ENCODE results near the gene HDAC4. TPM values are rescaled to one million over a fixed set of nuclear protein-coding genes. Genes with fewer than 3 reads are reported as not detected.

The HDAC4 gene
- total RNA-seq, 1 donor from 2014 or later = 12.9 TPM

GRCh38 chr2:239259173-239259572 is 141.6 kb downstream of the HDAC4 start:
- no peak for DNase-seq (ENCODE audit: low read depth in 2 of 2)

DNA sequence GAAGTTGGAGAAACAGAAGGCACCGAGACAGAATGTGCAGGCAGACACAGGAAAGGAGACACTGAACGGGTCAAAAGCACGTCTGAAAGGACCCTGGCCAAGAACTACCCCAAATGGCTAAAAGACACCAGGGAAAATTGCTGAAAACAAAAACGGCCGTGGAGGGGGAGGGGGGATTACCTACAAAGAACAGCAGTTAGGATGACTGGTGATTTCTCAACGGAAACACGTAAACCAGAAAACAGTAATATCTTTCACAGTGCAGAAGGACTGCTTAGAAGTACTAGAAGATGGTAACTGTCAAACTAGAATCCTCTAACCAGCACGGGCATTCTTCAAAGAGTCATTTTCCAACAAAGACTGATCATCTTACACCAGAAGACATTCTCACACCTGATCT is 142.6 kb downstream of the HDAC4 start:
- no peak for DNase-seq (ENCODE audit: low read depth in 2 of 2)

DNA sequence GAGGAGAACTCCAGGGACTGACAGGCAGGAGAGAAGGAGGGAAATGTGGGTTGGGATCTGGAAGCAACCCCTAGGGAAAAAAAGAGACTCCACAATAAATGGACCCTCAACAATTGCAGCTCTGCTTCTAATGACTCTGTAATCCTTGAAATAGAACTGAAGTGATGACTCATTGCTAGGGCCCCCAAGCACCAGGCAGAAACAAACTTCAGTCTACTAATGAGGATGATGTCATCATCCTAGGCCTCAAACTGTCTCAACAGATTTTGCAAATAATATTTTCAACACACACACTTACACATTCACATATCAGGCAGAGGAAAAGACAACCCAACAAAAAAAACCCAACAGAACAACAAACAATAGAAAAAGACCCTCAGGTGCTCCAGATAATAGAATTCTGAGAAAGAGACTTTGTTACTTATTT is 143.3 kb downstream of the HDAC4 start:
- peak in 1 of 2 donors; percentile 88 for DNase-seq (ENCODE audit: low read depth in 2 of 2)

- DNase-seq (ENCODE audit: low read depth in 2 of 2) = no peak
Observed at GRCh38 chr2:239256350-239256743, 144.5 kb downstream of the HDAC4 start.

- DNase-seq (ENCODE audit: low read depth in 2 of 2) = no peak
Observed at GRCh38 chr2:239255628-239256349, 145.0 kb downstream of the HDAC4 start.

DNA sequence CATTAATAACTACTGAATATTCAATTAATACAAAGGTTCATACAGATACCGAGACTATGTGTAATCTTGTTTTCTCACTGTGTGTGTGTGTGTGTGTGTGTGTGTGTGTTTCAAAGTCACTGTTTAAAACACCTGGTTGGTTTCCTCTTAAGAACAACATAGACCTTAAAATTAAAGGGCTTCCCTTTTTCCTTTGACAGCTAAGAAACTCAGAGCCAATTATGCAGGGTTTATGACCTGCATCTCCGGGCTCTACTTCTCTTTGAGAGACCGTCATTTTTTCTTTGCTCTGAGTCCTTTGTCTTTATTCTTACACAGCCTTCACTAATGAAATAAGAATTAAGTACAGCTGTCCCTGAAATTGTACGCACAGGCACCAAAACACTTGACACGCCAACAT is 145.6 kb downstream of the HDAC4 start:
- DNase-seq (ENCODE audit: low read depth in 2 of 2) = no peak

GRCh38 chr2:239253701-239254436 is 147.0 kb downstream of the HDAC4 start:
- no peak for DNase-seq (ENCODE audit: low read depth in 2 of 2)

GRCh38 chr2:239253264-239253663 is 147.6 kb downstream of the HDAC4 start:
- no peak for DNase-seq (ENCODE audit: low read depth in 2 of 2)

DNA sequence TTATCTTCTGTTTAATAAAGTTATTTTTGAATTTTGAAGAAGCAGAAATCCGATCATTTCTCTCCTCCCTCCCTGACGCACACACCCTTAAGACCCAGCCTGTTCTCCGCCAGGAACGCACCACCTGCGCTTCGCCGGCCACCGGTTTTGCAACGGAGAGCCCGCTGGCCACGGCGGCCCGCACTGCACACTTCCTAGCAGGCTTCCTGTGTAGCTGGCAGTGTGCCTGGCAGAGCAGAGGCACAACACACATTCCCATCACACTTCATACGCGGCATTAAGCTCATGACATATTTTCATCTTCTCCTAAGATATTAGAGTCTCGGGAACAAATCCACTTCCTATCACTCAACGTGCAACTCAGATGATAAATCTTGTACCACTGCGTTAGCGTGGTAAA is 148.0 kb downstream of the HDAC4 start:
- peak; percentile 87 to 90 for DNase-seq (ENCODE audit: low read depth in 2 of 2)

- DNase-seq (ENCODE audit: low read depth in 2 of 2) = no peak
Observed at GRCh38 chr2:239252393-239252792, 148.4 kb downstream of the HDAC4 start.

- DNase-seq (ENCODE audit: low read depth in 2 of 2) = no peak
Observed at GRCh38 chr2:239251971-239252370, 148.8 kb downstream of the HDAC4 start.

DNA sequence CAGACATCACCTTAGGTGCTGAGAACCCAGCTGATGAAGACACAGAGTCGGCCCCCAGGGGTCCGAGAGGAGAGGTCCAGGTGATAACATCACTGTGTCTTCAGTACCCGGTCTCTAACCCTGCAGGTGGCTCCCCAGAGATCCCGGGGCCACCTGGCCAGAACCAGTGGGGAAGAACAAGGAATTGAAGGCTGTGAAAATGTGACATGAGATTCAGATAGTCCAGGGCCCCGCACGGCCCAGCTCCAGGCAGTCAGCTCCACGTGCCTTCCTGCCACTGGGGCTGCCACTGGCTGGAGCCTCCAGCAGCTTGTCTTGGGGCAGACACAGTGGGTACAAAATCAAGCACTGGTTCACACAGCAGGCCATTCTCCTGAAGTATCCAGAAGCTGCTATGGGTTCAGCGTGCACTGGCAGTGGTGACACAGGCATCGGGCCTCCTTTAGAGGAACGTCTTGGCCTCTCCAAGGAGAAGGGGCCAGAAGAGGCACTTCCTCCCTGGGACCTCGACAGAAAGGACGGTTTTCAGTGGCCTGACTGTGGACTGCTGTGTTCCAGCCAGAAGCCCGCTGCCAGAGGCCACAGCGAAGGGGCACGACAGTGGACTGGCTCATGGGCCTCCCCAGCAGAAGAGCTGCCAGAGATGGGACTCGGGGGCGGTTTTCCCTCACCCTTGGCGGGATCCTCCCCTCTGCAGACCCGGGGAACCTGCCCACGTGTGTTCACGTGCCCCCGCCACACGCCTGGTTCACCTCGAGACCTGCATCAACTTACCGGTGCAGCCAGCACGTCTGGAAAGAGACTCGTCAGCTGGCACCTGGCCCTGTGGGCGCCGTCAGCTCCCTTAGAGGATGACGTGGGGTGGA is 150.4 kb downstream of the HDAC4 start:
- no peak for DNase-seq (ENCODE audit: low read depth in 2 of 2)

- DNase-seq (ENCODE audit: low read depth in 2 of 2) = peak; percentile 22 to 83
Observed at GRCh38 chr2:239249776-239250175, 151.0 kb downstream of the HDAC4 start.

DNA sequence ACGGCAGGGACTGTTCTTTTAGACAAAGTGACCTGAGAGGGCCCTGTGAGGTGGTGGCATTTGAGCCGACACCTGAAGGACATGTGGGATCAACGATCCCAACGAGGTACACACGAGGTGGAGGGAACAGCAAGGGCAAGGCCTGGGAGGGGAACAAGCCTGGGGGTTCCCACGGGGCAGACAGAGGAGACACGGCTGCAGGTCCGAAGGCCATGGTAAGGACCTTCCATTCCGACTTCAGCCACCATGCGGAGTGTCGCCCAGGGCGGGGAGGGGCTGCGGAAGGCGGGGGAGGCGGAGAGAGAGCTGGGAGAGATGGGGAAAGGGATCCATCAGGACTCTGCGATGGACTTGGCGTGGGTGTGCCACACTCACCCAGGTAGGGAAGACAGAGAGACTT is 151.8 kb downstream of the HDAC4 start:
- DNase-seq (ENCODE audit: low read depth in 2 of 2) = no peak

GRCh38 chr2:239247401-239248245 is 153.2 kb downstream of the HDAC4 start:
- no peak for DNase-seq (ENCODE audit: low read depth in 2 of 2)

GRCh38 chr2:239246723-239247122 is 154.1 kb downstream of the HDAC4 start:
- DNase-seq (ENCODE audit: low read depth in 2 of 2) = no peak

DNA sequence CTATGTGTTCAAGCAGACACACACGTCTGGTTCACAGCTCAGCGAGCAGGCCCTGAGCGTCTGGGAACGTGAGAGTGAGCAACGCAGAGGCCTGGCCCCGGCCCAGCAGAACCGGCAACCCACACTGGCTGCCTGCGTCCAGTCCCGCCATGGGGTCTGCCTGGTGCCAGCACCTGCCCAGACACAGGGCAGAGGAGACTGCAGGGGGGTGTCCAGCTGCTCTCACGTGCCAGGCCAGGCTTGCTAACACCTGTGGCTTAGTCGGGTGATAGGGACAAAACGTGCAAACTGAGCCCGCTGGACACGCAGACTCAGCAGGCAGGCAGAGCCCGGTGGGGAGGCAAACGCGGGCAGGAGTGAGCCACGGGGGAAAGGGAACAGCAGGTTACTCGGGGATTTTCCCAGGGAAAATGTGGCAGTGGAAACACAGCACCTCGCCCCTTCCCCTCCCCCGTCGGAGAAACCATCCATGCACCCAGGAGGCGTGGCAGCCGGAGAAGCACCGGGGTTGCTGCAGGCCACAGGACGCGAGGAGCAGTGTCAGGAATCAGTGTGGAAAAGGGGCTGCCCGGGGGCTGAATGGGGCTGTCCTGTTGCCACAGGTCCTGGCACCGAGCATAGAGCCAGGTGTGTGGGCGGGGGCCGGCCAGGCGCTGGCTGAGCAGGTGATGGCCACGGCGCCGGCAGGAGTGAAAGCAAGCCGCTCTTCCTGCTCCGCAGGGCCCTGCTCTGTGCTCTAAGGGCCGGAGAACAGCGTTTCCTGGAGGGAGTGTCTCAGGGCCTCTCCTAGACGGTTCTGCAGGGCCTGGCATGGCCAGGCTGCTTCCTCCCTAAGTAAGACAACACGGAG is 154.7 kb downstream of the HDAC4 start:
- peak in 1 of 2 donors; percentile 38 for DNase-seq (ENCODE audit: low read depth in 2 of 2)

- DNase-seq (ENCODE audit: low read depth in 2 of 2) = no peak
Observed at GRCh38 chr2:239245107-239245506, 155.7 kb downstream of the HDAC4 start.

- DNase-seq (ENCODE audit: low read depth in 2 of 2) = no peak
Observed at GRCh38 chr2:239244625-239245024, 156.2 kb downstream of the HDAC4 start.

- no peak for DNase-seq (ENCODE audit: low read depth in 2 of 2)
Observed at GRCh38 chr2:239241431-239241960, 159.3 kb downstream of the HDAC4 start.

All from lung microvascular endothelial cell (primary cell).